Colonic mucosa (tissue), 4 donors: ENCODE measurements around the gene COG1. TPM values are rescaled to one million over a fixed set of nuclear protein-coding genes. Genes with fewer than 3 reads are reported as not detected.

ENCODE experiments used
- DNase-seq: peaks from one replicate; pipeline ENCODE4 v3.0.0-alpha.2; 2020
- H3K27ac ChIP-seq: fragments of 200-600 bp; one replicate; pipeline ENCODE4 v1.8.0; 2021
- H3K27me3 ChIP-seq: fragments of 200-600 bp; one replicate; pipeline ENCODE4 v1.8.0; 2021
- H3K36me3 ChIP-seq: fragments of 200-600 bp; one replicate; pipeline ENCODE4 v1.8.0; 2021
- H3K4me1 ChIP-seq: fragments of 200-600 bp; one replicate; pipeline ENCODE4 v1.8.0; 2021; ENCODE audit warnings: mild to moderate bottlenecking
- H3K4me3 ChIP-seq: fragments of 200-600 bp; one replicate; pipeline ENCODE4 v1.8.0; 2021
- H3K9ac ChIP-seq, 2 donors: one replicate each; pipeline ENCODE4 v1.7.0; 2013; ENCODE audit warnings: control low read depth in 2 of 2, low read depth in 2 of 2, low read length in 2 of 2
- H3K9me3 ChIP-seq: fragments of 200-600 bp; one replicate; pipeline ENCODE4 v1.8.0; 2021
- intact Hi-C: fragments of 100-400 bp; cut with DNase I; formaldehyde crosslinking; loops from one replicate; pipeline ENCODE4 v1.14.1; 2022
- total RNA-seq, 2 donors: library from RNA; stranded (reverse); fragmentation: NEBNext Ultra II Directional in 1 of 2; extraction: Animal tissue kit (Norgen Biotek cat#: 25700) in 1 of 2; gene quantifications; one replicate each; pipeline ENCODE4 v1.2.1, GENCODE V29; 2021
- TF ChIP-seq, protein P1 (sequence below): fragments of 200-600 bp; IDR thresholded peaks from one replicate; pipeline ENCODE4 v1.8.0; 2022; ENCODE audit warnings: antibody characterized with exemption, mild to moderate bottlenecking
- donor health status: healthy.
- donor health status: DM: no; HTN: no; CAD: no.
- donor health status: DM: no; HTN: no; CAD: no.

The COG1 gene
- total RNA-seq, 2 donors from 2014 or later, result 41.0 to 41.2 TPM

GRCh38 chr17:73211745-73212144, 18.9 kb downstream of the COG1 start:
- Histone ChIP-seq H3K9ac (no peak overlapping the region), H3K27me3 (no peaks in the 10 kb centered on the region), H3K4me1 (no peaks in the 10 kb centered on the region), H3K4me3 (no peak overlapping the region), H3K9me3 (no peaks in the 10 kb centered on the region), H3K27ac (no peak overlapping the region), H3K36me3 (no peaks in the 10 kb centered on the region)
- TF ChIP-seq, protein P1, sequence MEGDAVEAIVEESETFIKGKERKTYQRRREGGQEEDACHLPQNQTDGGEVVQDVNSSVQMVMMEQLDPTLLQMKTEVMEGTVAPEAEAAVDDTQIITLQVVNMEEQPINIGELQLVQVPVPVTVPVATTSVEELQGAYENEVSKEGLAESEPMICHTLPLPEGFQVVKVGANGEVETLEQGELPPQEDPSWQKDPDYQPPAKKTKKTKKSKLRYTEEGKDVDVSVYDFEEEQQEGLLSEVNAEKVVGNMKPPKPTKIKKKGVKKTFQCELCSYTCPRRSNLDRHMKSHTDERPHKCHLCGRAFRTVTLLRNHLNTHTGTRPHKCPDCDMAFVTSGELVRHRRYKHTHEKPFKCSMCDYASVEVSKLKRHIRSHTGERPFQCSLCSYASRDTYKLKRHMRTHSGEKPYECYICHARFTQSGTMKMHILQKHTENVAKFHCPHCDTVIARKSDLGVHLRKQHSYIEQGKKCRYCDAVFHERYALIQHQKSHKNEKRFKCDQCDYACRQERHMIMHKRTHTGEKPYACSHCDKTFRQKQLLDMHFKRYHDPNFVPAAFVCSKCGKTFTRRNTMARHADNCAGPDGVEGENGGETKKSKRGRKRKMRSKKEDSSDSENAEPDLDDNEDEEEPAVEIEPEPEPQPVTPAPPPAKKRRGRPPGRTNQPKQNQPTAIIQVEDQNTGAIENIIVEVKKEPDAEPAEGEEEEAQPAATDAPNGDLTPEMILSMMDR, result no peak
- DNase-seq, result no peak
- intact Hi-C loops, result no loop called here

DNA sequence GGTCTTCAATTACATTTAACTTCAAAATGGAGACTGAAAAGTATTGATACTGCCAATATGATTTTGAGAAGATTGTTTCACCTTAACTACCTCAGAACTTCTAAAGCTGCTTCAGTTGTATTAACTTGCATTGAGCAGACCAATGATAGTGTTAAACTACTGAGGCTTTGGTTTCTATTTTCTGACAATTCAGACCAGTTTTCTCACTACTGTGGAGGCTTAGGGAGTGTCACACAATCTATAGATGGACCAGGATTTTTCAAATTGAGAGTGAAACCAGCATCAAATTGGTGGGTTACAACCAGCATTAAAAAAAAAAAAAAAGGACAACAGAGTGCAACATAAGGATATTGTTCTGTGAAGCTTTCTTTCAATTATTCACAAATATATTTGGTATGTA, 21.2 kb downstream of the COG1 start:
- H3K4me1 ChIP-seq, result no peaks in the 10 kb centered on the region
- intact Hi-C loops, result no loop called here
- H3K36me3 ChIP-seq, result no peaks in the 10 kb centered on the region
- H3K4me3 ChIP-seq, result no peak overlapping the region
- no peak for DNase-seq
- TF ChIP-seq, protein P1, result no peak
- no peaks in the 10 kb centered on the region for H3K9me3 ChIP-seq
- no peak overlapping the region for H3K9ac ChIP-seq
- H3K27ac ChIP-seq, result no peak overlapping the region
- no peaks in the 10 kb centered on the region for H3K27me3 ChIP-seq

DNA sequence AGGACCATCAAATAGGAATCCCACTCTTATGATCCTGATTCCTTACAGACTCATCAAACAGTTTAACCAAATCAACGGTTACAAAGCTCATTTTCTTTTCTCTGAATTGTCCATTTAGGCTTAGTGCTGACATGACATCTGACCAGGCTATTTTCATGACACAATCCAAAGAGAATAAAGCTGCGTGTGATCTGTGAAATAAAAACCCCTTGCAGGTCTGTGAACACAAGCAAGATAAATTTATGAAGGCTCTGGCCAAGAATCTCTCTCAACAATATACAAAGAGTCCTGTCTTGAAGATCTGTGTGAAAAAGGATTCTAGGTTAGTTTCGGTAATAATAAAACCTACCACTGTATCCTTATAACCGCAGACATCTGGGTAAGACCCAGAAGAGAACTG, 22.0 kb downstream of the COG1 start:
- H3K9me3 ChIP-seq, result no peaks in the 10 kb centered on the region
- TF ChIP-seq, protein P1, result no peak
- no peaks in the 10 kb centered on the region for H3K4me1 ChIP-seq
- no peak for DNase-seq
- H3K4me3 ChIP-seq, result no peak overlapping the region
- intact Hi-C loops, result no loop called here
- no peaks in the 10 kb centered on the region for H3K27me3 ChIP-seq
- H3K27ac ChIP-seq, result no peak overlapping the region
- no peaks in the 10 kb centered on the region for H3K36me3 ChIP-seq
- H3K9ac ChIP-seq, result no peak overlapping the region

GRCh38 chr17:73215447-73215846, 22.6 kb downstream of the COG1 start:
- DNase-seq, result no peak
- intact Hi-C loops, result no loop called here
- no peaks in the 10 kb centered on the region for H3K9me3 ChIP-seq
- H3K27ac ChIP-seq, result no peak overlapping the region
- no peaks in the 10 kb centered on the region for H3K36me3 ChIP-seq
- no peaks in the 10 kb centered on the region for H3K4me1 ChIP-seq
- TF ChIP-seq, protein P1, result no peak
- H3K4me3 ChIP-seq, result no peak overlapping the region
- H3K9ac ChIP-seq, result no peak overlapping the region
- no peaks in the 10 kb centered on the region for H3K27me3 ChIP-seq

- TF ChIP-seq, protein P1, result no peak
- no peak for DNase-seq
- H3K36me3 ChIP-seq, result no peaks in the 10 kb centered on the region
- H3K4me3 ChIP-seq, result no peak overlapping the region
- no peak overlapping the region for H3K9ac ChIP-seq
- intact Hi-C loops, result no loop called here
- no peaks in the 10 kb centered on the region for H3K27me3 ChIP-seq
- no peaks in the 10 kb centered on the region for H3K9me3 ChIP-seq
- H3K27ac ChIP-seq, result no peak overlapping the region
- H3K4me1 ChIP-seq, result no peaks in the 10 kb centered on the region
These were observed 30.9 kb downstream of the COG1 start for GRCh38 chr17:73223626-73224230.
